HFFc6 (cell line): ENCODE measurements around the gene REC114. TPM values are rescaled to one million over a fixed set of nuclear protein-coding genes. Genes with fewer than 3 reads are reported as not detected.

Experiments
- DNase-seq: peaks from one replicate; pipeline ENCODE4 v3.0.0-alpha.2; 2018
- H3K27ac Mint-ChIP-seq: 2 replicates; pipeline ENCODE4 v1.8.0; 2020; ENCODE audit warnings: mild to moderate bottlenecking, mixed read lengths
- H3K27me3 Mint-ChIP-seq: 2 replicates; pipeline ENCODE4 v1.8.0; 2021; ENCODE audit warnings: mild to moderate bottlenecking, moderate library complexity, mixed read lengths; ENCODE audit not compliant: insufficient read depth
- H3K36me3 Mint-ChIP-seq: 2 replicates; pipeline ENCODE4 v1.8.0; 2021; ENCODE audit warnings: low read depth, mixed read lengths
- H3K4me1 Mint-ChIP-seq: 2 replicates; pipeline ENCODE4 v1.8.0; 2020; ENCODE audit warnings: low read depth, mixed read lengths
- H3K4me3 Mint-ChIP-seq: 2 replicates; pipeline ENCODE4 v1.8.0; 2020; ENCODE audit warnings: mild to moderate bottlenecking, moderate library complexity, mixed read lengths
- H3K9me3 Mint-ChIP-seq: 2 replicates; pipeline ENCODE4 v1.8.0; 2020; ENCODE audit warnings: mild to moderate bottlenecking, mixed read lengths
- CTCF ChIP-seq: fragments of 200-600 bp; sonication (generic); IDR thresholded peaks from 2 replicates; pipeline ENCODE4 v1.5.0; 2021; ENCODE audit warnings: antibody characterized with exemption, mild to moderate bottlenecking
- total RNA-seq, 6 experiments: library from RNA; stranded (reverse); fragmentation: NEBNext Ultra II Directional; extraction: Animal tissue kit (Norgen Biotek cat#: 25700); gene quantifications; 2 replicates in 1 of 6; 3 replicates in 5 of 6; pipeline ENCODE4 v1.2.3, GENCODE V29; 2021

The REC114 gene
- total RNA-seq, 6 experiments from 2014 or later = not detected

DNA sequence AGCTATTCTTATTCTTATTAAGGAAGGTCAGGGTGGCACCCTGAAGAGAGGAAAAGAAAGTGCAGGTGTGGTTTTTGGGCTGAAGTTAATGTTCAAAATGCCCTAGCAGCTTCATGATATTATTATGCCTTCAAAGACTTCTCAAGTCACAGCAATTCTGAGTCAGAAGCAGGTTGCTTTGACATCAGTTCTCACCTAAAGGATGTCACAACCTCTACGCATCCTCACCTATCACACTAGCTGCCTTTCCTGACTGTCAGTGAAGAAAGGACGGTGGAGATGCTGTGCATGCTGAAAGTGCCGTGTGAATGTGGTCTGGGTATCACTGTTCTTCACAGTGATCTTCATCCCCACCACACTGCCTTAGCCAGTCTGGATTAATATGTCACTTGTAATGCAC is 140.6 kb downstream of the REC114 start:
- DNase-seq = no peak
- no peak for TF ChIP-seq CTCF
- Mint-ChIP-seq H3K27me3 (peaks cover 3% of the 10 kb centered on the region), H3K4me1 (peaks cover 13% of the 10 kb centered on the region), H3K9me3 (no peaks in the 10 kb centered on the region), H3K36me3 (peaks cover 39% of the 10 kb centered on the region), H3K4me3 (no peak overlapping the region), H3K27ac (no peak overlapping the region)

DNA sequence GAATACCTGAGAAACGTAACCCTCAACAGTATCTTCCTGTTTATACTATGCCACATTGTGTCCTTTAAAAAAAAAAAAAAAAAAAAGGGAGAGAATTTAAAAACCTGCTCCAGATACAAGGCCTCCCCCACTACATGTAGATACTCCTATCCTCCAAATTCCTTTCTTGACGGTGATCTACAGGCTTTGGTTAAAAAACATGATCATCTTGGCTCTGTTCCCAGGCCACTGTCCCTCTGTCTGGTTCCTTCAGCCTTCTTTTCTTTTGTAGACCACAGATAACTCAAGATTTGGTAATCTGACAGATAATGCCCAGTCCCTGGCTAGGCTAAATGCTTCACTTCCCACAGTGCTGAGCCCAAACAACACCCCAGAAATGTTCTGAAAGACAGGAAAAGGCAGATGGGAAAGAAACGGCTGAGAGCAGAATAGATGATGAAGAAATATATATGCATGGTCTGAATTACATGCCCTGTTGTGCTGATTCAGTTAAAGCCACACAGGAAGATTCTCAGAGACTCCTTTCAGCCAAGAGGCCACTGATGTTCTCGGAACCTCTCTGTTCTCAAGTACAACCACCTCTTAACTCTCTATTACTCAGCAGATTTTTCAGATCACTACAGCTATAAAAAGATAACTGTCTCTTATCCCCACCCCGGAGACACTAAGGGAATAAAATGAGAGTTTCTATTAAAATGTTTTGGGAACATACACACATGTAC is 141.9 kb downstream of the REC114 start:
- Mint-ChIP-seq H3K27ac (peak overlapping the region; percentile 48), H3K27me3 (peaks cover 3% of the 10 kb centered on the region), H3K36me3 (peaks cover 42% of the 10 kb centered on the region), H3K9me3 (no peaks in the 10 kb centered on the region), H3K4me1 (peaks cover 13% of the 10 kb centered on the region), H3K4me3 (no peak overlapping the region)
- no peak for DNase-seq
- TF ChIP-seq CTCF = no peak

GRCh38 chr15:73585871-73586654 is 143.1 kb downstream of the REC114 start:
- H3K27ac Mint-ChIP-seq = no peak overlapping the region

GRCh38 chr15:73589766-73590165 is 146.8 kb downstream of the REC114 start:
- Mint-ChIP-seq H3K36me3 (peaks cover 34% of the 10 kb centered on the region), H3K4me1 (peaks cover 29% of the 10 kb centered on the region), H3K4me3 (no peak overlapping the region), H3K27ac (no peak overlapping the region), H3K27me3 (no peaks in the 10 kb centered on the region; the same call in 1 of the 2 replicates), H3K9me3 (no peaks in the 10 kb centered on the region)
- DNase-seq = no peak
- TF ChIP-seq CTCF = no peak

More at GRCh38 chr15:73585871-73586654, 143.1 kb downstream of the REC114 start:
- no peak for TF ChIP-seq CTCF
- no peak for DNase-seq
- peaks cover 42% of the 10 kb centered on the region for H3K36me3 Mint-ChIP-seq
- H3K27me3 Mint-ChIP-seq = peaks cover 3% of the 10 kb centered on the region
- H3K9me3 Mint-ChIP-seq = no peaks in the 10 kb centered on the region
- no peak overlapping the region for H3K4me3 Mint-ChIP-seq
- peaks cover 13% of the 10 kb centered on the region for H3K4me1 Mint-ChIP-seq

GRCh38 chr15:73590263-73590662 is 147.3 kb downstream of the REC114 start:
- TF ChIP-seq CTCF = no peak
- peaks cover 29% of the 10 kb centered on the region for H3K4me1 Mint-ChIP-seq
- H3K9me3 Mint-ChIP-seq = no peaks in the 10 kb centered on the region
- peaks cover 30% of the 10 kb centered on the region for H3K36me3 Mint-ChIP-seq
- H3K27me3 Mint-ChIP-seq = no peaks in the 10 kb centered on the region; the same call in 1 of the 2 replicates
- no peak overlapping the region for H3K4me3 Mint-ChIP-seq
- no peak overlapping the region for H3K27ac Mint-ChIP-seq
- DNase-seq = no peak
